ENCODE data around the gene LAMA2. TPM values are rescaled to one million over a fixed set of nuclear protein-coding genes. Genes with fewer than 3 reads are reported as not detected.

LAMA2 gene
- total RNA-seq, 3 donors from 2014 or later (not counting 1 experiment from before 2014, with no cell fraction given) = 2.1 to 5.3 (median 3.6) TPM

GRCh38 chr6:129317931-129318820 is 435.2 kb downstream of the LAMA2 start:
- no peak overlapping the region for H3K27ac Mint-ChIP-seq
- H3K4me3 ChIP-seq (ENCODE audit: low read length) = no peak overlapping the region
- H3K9me3 ChIP-seq (ENCODE audit: control insufficient read depth, insufficient read depth, low read length) = no peaks in the 10 kb centered on the region
- H3K9me3 Mint-ChIP-seq = no peaks in the 10 kb centered on the region
- peaks cover 3% of the 10 kb centered on the region for H3K27me3 ChIP-seq (ENCODE audit: control insufficient read depth, insufficient read depth, low read length)
- WGBS (ENCODE audit: insufficient coverage) = 17% methylated on average over 1 of the region's 3 CpGs
- TF ChIP-seq, protein P1, sequence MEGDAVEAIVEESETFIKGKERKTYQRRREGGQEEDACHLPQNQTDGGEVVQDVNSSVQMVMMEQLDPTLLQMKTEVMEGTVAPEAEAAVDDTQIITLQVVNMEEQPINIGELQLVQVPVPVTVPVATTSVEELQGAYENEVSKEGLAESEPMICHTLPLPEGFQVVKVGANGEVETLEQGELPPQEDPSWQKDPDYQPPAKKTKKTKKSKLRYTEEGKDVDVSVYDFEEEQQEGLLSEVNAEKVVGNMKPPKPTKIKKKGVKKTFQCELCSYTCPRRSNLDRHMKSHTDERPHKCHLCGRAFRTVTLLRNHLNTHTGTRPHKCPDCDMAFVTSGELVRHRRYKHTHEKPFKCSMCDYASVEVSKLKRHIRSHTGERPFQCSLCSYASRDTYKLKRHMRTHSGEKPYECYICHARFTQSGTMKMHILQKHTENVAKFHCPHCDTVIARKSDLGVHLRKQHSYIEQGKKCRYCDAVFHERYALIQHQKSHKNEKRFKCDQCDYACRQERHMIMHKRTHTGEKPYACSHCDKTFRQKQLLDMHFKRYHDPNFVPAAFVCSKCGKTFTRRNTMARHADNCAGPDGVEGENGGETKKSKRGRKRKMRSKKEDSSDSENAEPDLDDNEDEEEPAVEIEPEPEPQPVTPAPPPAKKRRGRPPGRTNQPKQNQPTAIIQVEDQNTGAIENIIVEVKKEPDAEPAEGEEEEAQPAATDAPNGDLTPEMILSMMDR (IDR thresholded peaks at IDR 0.05) = no peak
- intact Hi-C loops (cut with micrococcal nuclease) = no loop called here
- H3K27ac ChIP-seq (ENCODE audit: low read length) = no peak overlapping the region
- H3K4me1 ChIP-seq (ENCODE audit: control insufficient read depth, insufficient read depth, low read length) = no peaks in the 10 kb centered on the region
- no peak for DNase-seq
- no peak for ATAC-seq
- H3K36me3 ChIP-seq (ENCODE audit: control insufficient read depth, insufficient read depth, low read length) = no peaks in the 10 kb centered on the region
- H3K4me3 Mint-ChIP-seq = no peak overlapping the region
- H3K36me3 Mint-ChIP-seq = peaks cover 21% of the 10 kb centered on the region
- peaks cover 5 to 12% of the 10 kb centered on the region in 2 donors for H3K27me3 Mint-ChIP-seq (ENCODE audit: low read depth in 2 of 2)
- peaks cover 5 to 11% of the 10 kb centered on the region in 2 donors for H3K4me1 Mint-ChIP-seq

- no peak overlapping the region for H3K4me3 ChIP-seq (ENCODE audit: low read length)
- intact Hi-C loops (cut with micrococcal nuclease) = no loop called here
- ATAC-seq (no peak), DNase-seq (no peak)
- H3K27me3 ChIP-seq (ENCODE audit: control insufficient read depth, insufficient read depth, low read length) = peaks cover 3% of the 10 kb centered on the region
- TF ChIP-seq, protein P1 (IDR thresholded peaks at IDR 0.05) = no peak
- Mint-ChIP-seq H3K27me3 (ENCODE audit: low read depth in 2 of 2) (peaks cover 5 to 12% of the 10 kb centered on the region in 2 donors), H3K4me1 (peaks cover 5 to 11% of the 10 kb centered on the region in 2 donors), H3K27ac (no peak overlapping the region), H3K9me3 (no peaks in the 10 kb centered on the region), H3K36me3 (peaks cover 7% of the 10 kb centered on the region), H3K4me3 (no peak overlapping the region)
- H3K27ac ChIP-seq (ENCODE audit: low read length) = no peak overlapping the region
- WGBS (ENCODE audit: insufficient coverage) = no CpG with 5 or more reads among the region's 2 CpGs
- no peaks in the 10 kb centered on the region for H3K4me1 ChIP-seq (ENCODE audit: control insufficient read depth, insufficient read depth, low read length)
- no peaks in the 10 kb centered on the region for H3K36me3 ChIP-seq (ENCODE audit: control insufficient read depth, insufficient read depth, low read length)
- H3K9me3 ChIP-seq (ENCODE audit: control insufficient read depth, insufficient read depth, low read length) = no peaks in the 10 kb centered on the region
Observed at GRCh38 chr6:129320892-129321291, 438.0 kb downstream of the LAMA2 start.

GRCh38 chr6:129321303-129321702 is 438.4 kb downstream of the LAMA2 start:
- H3K36me3 Mint-ChIP-seq = peaks cover 3% of the 10 kb centered on the region
- peaks cover 3% of the 10 kb centered on the region for H3K27me3 ChIP-seq (ENCODE audit: control insufficient read depth, insufficient read depth, low read length)
- H3K4me1 ChIP-seq (ENCODE audit: control insufficient read depth, insufficient read depth, low read length) = no peaks in the 10 kb centered on the region
- no peaks in the 10 kb centered on the region for H3K9me3 Mint-ChIP-seq
- H3K4me3 ChIP-seq (ENCODE audit: low read length) = no peak overlapping the region
- no peak overlapping the region for H3K27ac Mint-ChIP-seq
- no peak overlapping the region for H3K4me3 Mint-ChIP-seq
- H3K27ac ChIP-seq (ENCODE audit: low read length) = no peak overlapping the region
- 78% methylated on average over 2 of the region's 2 CpGs for WGBS (ENCODE audit: insufficient coverage)
- H3K27me3 Mint-ChIP-seq (ENCODE audit: low read depth in 2 of 2) = peaks cover 5 to 12% of the 10 kb centered on the region in 2 donors
- H3K9me3 ChIP-seq (ENCODE audit: control insufficient read depth, insufficient read depth, low read length) = no peaks in the 10 kb centered on the region
- peaks cover 5 to 11% of the 10 kb centered on the region in 2 donors for H3K4me1 Mint-ChIP-seq
- TF ChIP-seq, protein P1 (IDR thresholded peaks at IDR 0.05) = no peak
- DNase-seq (no peak), ATAC-seq (no peak)
- intact Hi-C loops (cut with micrococcal nuclease) = no loop called here
- H3K36me3 ChIP-seq (ENCODE audit: control insufficient read depth, insufficient read depth, low read length) = no peaks in the 10 kb centered on the region
